GM18951 (cell line): ENCODE data around the gene GPR85.
"Not testable (repeated sequence)": the region's sequence is repeated elsewhere in the genome, so short reads cannot be mapped to it uniquely, and the experiment has no call there.

ENCODE experiments used
- POLR2A ChIP-seq: IDR thresholded peaks from 4 replicates; pipeline ENCODE4 v1.6.1; 2011; ENCODE audit warnings: mild to moderate bottlenecking; ENCODE audit not compliant: insufficient read length, insufficient read depth; ENCODE audit errors: extremely low read depth
- in situ Hi-C: fragments of 300-500 bp; cut with MboI; formaldehyde crosslinking; loops from one replicate; pipeline ENCODE4 v1.12.0; 2022; ENCODE audit warnings: low sequenced_read_pairs, mixed read lengths, inconsistent platforms; ENCODE audit not compliant: unreplicated experiment

GPR85 gene, protein sequence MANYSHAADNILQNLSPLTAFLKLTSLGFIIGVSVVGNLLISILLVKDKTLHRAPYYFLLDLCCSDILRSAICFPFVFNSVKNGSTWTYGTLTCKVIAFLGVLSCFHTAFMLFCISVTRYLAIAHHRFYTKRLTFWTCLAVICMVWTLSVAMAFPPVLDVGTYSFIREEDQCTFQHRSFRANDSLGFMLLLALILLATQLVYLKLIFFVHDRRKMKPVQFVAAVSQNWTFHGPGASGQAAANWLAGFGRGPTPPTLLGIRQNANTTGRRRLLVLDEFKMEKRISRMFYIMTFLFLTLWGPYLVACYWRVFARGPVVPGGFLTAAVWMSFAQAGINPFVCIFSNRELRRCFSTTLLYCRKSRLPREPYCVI

GRCh38 chr7:113086431-113086888, at the start of gene GPR85:
Gene GPR85 (minus strand): TSS chr7:113086827. CDS start chr7:113084721, 2,106 bp downstream.
- peak; percentile 31 for TF ChIP-seq POLR2A
- in situ Hi-C loops, result no loop called here

- TF ChIP-seq POLR2A, result no peak
- in situ Hi-C loops, result no loop called here
Measured at GRCh38 chr7:113134025-113134424, 47.4 kb upstream of the GPR85 start.

- in situ Hi-C loops, result no loop called here
- TF ChIP-seq POLR2A, result no peak
Measured at GRCh38 chr7:113131367-113131766, 44.7 kb upstream of the GPR85 start.

- in situ Hi-C loops, result no loop called here
- TF ChIP-seq POLR2A, result no peak
Measured at GRCh38 chr7:113128031-113128430, 41.4 kb upstream of the GPR85 start.

DNA sequence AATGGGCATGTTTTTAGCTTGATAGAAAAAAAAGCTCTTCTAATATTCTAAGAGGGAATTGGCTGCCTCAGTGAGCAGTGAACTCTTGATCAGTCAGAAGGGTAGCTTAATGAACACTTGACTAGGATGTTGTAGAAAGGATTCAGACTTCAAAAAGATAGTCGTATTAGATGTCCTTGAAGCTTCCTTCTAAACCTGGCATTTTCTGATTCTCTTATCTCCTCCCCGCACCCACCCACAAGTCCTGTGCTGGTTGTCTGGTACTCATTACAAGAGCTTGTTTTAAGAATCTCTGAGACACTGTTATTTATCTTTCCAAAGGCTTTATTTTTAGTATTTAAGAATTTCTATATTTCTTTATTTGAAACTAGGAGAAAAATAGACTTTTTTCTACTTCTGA, 39.1 kb upstream of the GPR85 start:
- in situ Hi-C loops, result no loop called here

GRCh38 chr7:113122744-113123143, 36.1 kb upstream of the GPR85 start:
- in situ Hi-C loops, result no loop called here
- TF ChIP-seq POLR2A, result no peak

More for the DNA sequence above, 39.1 kb upstream of the GPR85 start:
- no peak for TF ChIP-seq POLR2A

GRCh38 chr7:113120647-113121046, 34.0 kb upstream of the GPR85 start:
- in situ Hi-C loops, result no loop called here
- no peak for TF ChIP-seq POLR2A

DNA sequence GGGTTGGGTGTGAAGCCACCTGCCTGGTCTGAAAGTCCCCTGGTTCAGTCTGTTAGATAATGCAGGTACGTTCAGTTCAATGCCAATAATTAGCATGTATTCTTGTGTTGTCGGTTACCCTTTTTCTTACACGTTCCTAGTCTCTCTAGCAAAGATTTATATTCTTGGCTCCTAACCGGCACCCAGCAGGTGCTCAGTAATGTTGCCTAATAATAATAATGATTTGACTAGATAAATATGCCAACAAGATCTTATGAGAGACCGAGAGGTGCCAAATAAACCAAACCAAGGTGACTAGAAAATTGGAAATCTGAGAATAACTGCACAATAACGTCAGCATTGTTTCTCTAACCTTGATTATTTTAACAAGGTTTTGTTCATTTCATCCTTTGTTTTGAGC, 32.8 kb upstream of the GPR85 start:
- no peak for TF ChIP-seq POLR2A
- in situ Hi-C loops, result no loop called here

DNA sequence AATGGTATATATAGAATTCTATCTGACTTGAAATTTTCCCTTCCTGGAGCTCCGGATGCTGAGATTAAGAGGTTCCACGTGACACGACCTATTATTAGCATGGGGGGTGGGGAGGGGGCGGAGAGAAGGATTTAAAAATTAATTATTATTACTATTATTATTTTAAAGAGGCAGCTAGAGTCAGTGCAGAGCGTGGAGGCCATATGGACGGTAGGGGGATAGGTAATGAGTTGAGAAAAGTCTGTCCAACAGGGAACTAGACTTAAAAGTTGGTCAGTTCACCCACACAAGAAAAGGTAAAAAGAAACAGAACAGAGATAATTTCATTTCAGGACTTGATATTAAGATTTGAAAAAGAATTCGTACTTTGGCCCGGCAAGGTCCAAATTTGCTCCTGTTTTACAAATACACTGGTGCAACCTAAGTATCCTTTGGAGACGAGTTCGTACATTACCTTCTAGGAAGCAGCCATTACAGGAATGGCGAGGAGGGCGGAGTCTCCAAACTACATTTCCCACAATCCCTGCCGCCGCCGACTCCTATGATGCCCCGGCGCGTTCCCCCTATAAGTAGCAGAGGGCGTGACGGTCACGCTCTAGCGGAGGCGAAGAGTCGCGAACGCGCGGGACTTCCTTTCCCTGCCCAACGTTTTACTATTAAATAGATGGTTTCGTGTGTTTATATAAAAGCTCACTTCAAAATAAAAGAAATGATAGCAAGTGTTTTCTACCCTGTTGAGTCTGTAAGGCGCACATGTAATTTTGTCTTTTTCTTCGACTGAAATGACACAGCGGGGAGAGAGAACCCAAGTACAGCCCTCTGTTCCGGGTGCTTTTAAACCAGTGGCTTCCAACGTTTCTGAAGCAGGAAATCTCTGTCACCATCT, 31.7 kb upstream of the GPR85 start, which contains the start of gene SMIM30:
SMIM30 (minus strand) TSS at position 481 of the 886 bp plus-strand sequence. CDS start 976 bp downstream, outside the sequence.
- peak; percentile 77 for TF ChIP-seq POLR2A
- in situ Hi-C loops, result no loop called here

DNA sequence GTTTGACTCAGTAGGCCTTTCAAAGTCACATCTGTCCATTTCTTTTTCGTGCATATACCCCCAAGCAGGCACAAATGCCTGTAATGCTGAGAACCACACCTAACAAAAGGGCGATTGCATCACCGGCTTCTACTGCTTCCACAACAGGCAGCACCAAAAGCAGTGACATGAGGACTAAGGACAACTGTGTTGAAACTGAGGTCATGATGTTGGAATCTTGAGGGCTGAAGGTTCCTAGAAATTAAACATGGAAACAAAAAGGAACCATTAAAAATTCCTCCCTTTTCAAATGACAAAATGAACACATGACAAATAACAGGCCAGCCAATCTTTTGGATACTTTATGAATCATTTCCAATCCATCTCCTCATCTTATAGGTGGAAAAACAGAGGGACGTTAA, 30.7 kb upstream of the GPR85 start:
- in situ Hi-C loops, result not testable (repeated sequence)

DNA sequence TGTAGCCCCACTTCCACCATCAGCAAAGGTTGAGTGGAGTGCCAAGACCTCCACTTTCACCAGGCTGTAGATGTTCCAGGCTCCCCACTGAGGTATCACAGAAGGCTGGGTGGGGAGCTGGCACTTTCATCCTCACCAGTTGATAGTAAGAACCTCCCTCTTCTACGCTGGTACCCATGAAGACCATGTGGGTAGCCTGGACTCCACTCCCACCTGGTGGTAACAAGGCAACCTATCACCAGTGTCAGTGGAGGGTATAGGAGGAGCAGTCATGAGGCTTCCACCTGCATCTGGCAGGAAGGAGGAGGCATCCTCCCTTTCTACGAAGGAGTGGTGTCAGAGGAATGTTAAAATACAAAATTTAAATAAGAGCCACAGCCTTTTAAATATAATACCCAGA, 27.3 kb upstream of the GPR85 start:
- in situ Hi-C loops, result no loop called here
- no peak for TF ChIP-seq POLR2A

GRCh38 chr7:113109718-113110117, 23.1 kb upstream of the GPR85 start:
- in situ Hi-C loops, result no loop called here

GRCh38 chr7:113100121-113100603, 13.5 kb upstream of the GPR85 start:
- in situ Hi-C loops, result no loop called here
- TF ChIP-seq POLR2A, result no peak

More at GRCh38 chr7:113109718-113110117, 23.1 kb upstream of the GPR85 start:
- no peak for TF ChIP-seq POLR2A

DNA sequence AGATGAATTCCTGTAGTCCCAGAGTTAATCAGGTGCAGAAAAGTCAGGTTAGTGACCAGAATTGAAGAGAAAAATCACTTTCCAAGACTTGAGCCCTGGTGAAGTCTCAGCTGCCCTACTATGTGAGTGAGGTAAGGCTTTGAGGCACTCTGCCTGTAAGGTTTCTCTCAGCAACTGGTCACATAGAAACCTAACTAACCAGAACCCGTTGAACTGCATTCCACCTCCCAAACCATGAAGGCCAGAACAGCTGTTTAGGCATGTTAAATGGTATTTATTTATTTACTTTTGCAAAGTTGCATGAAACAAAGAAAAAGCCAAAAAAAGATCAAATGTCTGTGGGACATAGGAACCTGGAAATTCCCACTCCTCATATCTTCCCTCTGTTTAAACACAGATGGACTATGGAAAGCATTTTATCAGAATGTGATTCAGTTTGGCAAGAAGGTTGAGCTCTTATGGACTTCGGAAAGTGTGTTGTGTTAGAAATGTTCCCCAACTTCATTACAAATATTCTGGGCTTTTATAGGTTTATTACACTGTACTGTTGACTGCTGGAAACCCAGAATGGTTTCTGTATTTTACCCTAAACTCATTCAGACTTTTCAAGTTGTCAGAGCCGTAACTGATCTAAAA, 12.8 kb upstream of the GPR85 start:
- in situ Hi-C loops, result no loop called here
- no peak for TF ChIP-seq POLR2A
